GM18873 (cell line): ENCODE measurements around the gene TACC2.

Experiments
- ATAC-seq: cut with Tn5 transposase; IDR thresholded peaks from one replicate; pipeline ENCODE4 v1.9.1; 2021; ENCODE audit warnings: mild to moderate bottlenecking, moderate library complexity, moderate number of reproducible peaks; ENCODE audit not compliant: unreplicated experiment, low FRiP score

TACC2 gene

DNA sequence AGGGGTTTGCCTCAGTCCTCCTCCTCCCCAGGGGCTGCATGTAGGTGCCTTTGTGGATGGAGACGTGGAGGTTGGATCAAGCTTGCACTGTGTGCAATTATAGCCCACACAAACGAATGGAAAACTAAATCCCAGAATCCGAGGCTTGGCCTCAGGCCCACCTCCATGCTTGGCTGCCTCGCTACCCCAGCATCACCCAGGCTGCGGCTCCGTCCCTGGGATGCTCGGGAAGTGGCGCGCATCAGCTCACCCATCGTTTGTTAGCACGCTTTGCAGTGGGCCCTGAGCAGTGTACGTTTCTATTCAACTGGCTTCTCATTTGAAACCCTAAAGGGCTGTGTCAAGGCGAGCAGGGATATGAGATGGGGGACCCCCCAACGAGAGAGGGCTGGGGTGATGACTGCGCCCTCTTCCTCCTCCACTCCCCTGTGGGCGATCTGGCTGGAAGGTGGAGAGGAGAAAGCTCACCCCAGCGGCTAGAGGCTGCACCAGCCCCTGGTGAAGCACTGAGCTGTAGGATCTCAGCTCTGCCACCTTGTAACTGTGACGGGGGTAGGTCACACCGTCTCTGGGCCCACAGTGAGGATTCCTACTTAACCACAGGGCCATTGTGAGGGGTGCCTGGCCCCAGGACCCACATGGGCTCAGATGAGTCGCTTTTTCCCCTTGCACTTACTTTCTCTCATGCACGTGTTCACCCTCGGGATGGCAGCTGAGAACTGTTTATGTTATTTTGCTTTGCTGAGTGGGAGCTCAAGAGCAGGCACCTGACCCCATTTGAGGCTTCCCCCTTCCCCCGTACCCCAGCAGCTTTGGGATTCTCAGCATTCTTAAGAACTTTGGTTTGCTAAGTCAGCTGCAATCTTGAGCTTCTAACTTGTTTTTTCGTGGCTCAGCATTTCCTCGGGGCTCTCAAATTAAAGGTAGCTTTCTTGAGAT is 269.4 kb downstream of the TACC2 start:
- no peak for ATAC-seq

DNA sequence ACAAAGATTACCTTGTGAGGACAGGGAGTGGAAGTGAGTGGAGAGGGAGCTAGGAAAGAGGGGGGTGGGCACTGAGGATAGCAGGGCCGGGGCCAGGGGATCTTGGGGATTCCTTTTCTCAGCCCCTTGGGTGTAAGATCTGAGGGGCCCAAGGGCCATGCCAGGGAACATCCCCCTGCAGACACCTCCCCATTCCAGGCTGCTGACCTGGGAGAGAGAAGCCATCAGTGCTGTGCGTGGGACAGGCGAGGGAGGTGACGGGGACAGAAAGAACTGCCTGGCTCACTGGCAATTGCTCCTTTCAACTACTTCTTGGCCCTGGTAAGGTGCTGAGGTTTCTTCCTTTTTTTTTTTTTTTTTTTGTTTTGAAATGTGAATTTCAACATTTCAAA is 270.1 kb downstream of the TACC2 start:
- ATAC-seq, result no peak

DNA sequence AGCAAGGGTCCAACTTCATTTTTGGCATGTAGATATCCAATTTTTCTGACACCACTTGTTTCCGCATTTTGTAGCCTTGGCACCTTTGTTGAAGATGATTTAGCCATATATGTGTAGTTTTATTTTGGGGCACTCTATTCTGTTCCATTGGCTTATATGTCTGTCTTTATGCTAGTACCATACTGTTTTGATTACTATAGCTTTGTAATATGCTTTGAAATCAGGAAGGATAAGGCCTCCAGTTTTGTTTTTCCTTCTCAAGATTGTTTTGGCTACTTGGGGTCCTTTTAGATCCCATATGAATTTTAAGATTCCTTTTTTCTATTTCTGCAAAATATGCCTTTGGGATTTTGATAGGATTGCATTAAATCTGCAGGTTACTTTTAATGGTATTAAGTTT is 272.6 kb downstream of the TACC2 start:
- no peak for ATAC-seq

DNA sequence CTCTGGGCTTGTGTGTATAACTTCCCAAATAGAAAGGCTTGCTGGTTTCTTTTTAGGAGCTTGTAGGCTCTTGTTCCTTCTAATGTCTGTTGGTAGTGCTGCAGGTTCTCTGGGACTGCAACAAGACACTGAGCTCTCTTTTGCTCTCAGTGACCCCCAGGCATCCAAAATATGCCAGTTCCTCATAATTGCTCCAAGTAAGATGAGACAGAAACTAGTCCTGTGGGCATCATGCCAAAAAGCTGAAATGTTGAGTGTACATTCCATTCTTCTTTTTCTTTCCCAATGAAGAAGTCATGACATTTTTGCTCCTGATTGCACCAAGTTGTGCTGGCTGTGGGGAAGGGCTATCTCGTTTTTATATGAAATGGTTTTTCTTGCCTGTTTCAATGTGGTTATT is 275.0 kb downstream of the TACC2 start:
- ATAC-seq, result no peak

DNA sequence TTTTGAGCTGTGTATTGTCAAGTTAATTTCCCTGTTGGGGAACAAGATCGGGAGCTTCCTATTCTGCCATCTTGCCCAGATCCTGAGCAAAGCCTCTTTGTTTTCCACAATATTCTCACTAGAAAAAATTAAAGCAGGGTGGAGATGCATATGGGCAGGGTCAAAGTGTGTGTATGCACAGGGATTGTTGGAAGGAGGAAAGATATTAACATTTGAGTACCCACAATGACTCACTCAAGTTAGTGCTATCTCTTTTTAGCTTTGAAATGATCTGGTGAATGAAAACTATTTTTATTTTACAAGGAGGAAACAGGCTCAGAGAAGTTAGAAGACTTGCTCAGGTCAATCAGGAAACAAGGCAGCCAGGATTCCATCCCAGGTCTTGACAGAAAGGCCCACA is 275.5 kb downstream of the TACC2 start:
- ATAC-seq, result no peak

DNA sequence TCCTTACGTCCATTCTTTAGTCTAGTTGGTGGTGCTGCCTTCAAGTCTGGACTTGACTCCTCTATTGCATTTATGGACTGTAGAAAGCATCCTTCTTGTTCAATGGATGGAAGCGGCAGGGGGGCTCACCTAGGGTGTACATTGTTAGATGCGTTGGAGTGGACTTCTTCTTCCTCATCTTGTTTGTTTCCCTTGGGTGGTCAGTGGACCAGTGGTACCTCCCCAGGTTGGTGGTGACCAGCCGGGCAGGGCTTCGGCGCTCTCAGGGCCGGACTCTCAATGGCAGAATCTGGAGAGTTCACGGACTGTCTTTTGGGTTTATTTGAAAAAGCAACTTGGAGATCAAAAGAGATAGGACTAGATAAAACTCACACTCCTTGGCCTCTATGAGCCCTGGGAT is 276.0 kb downstream of the TACC2 start:
- ATAC-seq, result no peak

DNA sequence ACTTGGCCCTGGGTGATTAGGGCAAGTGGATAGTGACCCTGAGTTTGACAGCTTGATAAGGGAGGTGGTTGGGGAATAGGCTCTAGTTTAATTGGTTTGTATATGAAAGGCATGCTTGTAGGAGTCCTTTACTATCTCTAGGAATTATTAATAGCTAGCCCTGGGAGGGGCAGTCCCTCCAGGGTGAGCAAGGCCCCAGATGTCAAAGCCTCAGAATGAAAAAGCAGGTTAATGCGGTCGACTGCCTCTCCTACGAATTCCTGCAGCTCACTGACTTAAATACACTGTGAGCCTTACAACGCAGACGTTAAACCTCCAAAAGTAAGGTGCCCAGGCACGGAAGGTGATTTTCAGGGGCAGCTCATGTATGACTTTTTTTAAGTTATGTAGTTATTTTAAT is 276.9 kb downstream of the TACC2 start:
- ATAC-seq, result no peak

DNA sequence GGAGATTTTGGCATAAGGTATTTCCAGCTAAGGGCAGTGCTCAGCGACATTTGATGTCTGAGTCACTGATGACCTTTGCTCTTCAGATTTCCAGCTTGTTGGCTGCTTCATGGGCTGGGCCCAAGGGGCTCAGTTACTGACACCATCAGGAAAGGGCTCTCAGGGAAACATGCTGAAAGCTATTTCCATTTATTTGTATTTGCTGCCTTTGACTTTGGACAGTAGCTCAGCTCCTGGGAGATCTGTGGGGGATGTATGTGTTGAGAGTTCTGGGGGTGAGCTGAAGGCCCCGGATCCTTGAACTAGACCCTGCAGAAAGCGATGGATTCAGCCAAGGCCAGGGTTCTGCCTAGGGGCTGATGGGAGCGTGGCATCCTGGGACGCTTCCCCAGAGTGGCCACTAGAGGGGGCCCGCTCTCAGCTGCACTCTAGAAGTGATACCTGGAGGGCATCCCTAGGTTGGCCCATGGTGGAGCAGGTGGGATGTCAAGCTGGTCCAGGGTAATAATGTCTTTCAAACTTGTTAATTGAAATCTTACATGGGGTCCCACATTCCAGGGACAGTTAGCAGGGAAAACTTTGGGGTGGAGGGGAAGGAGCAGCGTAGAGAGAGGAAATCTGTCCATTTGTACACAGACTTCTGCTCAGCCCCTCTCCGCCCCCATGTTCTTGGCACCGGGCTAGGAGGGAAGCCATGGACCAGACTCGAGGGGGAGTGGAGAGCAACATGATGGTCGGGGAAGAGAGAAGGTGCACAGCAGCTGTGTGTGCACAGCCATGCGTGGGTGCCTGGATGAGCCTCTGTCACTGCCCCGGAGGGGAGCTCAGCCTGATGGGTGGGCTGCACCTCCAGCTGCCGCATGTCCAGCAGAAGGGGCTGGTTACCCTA is 279.1 kb downstream of the TACC2 start:
- no peak for ATAC-seq

DNA sequence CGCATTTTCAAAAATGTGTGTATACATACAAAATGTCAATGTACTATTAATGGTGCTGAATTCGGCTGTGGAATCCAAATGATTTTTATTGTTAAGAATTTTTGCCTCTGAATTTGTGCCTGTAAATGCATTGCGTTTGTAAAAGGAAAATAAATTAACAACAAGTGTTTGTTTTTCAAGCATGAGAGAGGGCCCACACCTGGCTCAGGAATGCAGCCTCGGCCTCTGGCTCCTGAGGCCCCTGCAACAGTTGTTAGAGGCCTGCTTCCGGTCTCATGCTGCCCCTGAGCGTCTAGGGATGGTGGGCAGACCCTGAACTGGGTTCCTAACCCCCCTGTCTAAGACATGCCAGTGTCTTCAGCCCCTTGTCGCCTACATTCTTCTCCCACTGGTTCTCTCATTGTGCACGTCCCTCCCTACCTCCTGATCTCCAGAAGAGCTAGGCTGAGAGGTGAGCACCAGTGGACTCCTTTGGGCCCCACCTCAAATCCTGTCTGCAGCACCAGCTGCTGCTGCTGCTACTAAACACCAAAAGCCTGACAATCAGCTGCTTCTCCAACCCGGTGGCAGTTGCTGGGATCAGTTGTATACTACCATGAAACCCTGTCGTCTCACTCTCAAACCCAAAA is 280.2 kb downstream of the TACC2 start:
- no peak for ATAC-seq

DNA sequence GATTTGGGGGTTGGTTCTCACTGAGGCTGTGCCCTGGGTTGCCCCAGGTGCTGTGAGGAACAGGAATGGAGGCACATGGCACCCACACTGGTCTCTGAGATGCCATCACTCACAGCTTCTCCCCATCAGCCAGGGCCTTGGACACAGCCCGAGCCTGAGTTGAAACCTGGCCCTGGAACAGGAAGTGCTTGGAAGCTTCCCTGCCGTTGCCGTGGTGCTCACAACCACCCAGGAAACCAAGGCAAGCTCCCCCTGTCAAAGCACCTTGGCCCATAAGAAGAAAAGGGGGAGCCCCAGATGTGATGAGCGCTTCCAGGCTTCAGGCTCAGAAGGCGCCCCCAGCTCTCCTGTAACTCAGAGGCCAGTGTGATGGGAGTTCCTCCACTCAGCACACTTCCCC is 282.1 kb downstream of the TACC2 start, which contains the start of gene BTBD16:
Gene BTBD16 (plus strand): TSS at position 221 of the 400 bp plus-strand sequence. CDS start 3,786 bp downstream, outside the sequence.
- no peak for ATAC-seq

DNA sequence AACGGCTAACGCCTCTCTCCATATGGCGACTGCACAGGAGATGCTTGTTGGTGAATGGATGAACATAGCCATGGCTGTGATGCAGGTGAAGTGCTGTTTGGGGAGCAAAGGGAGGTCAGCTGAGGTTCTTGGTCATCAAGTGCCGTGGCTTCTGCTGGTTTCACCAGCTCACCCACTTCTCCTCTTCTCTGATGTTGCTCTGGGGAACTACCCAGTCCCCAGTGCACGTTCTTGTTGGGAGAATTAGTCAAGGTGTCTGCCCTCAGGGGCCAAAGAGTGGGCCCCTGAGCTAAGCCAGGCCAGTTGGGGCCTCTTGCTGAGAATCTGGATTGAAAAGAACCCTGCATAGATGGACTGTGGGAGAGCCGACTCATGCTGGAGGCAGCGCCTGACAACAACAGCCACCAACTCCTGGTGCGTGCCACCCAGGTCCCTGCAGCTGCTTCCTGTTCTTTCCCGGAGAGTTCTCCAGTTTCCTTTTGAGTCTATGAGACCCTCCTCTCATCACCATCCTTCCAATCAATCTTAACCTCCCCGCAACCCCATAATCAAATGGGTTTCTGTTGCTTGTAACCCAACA is 285.1 kb downstream of the TACC2 start:
- ATAC-seq, result no peak

DNA sequence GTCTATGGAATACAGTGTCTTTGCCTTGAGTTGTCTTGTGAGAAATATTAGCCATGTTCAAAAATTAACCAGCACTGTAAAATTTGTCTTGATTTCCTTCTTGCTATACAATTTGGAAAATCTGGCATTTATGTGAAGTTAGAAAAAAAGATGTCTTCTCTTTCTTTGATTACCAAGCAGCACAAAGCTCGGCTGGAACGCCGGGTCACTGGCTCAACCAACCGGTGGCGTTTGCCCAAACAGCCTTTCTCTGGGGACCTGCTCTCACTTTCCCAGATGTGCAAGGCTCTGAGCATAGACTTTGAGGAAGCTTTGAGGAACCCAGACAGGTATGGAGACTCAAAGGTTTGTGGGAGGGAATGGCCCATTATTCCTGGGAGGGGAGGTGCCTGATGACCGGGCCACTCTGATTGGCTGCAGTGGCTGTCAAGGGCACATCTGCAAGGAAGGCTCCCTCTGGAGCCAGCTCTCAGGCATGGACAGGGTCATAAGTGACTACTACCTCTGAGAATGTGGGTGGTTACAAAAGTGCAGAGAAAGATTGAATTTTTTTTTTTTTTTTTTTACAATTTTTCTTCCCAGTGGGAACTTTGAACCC is 287.7 kb downstream of the TACC2 start:
- no peak for ATAC-seq

DNA sequence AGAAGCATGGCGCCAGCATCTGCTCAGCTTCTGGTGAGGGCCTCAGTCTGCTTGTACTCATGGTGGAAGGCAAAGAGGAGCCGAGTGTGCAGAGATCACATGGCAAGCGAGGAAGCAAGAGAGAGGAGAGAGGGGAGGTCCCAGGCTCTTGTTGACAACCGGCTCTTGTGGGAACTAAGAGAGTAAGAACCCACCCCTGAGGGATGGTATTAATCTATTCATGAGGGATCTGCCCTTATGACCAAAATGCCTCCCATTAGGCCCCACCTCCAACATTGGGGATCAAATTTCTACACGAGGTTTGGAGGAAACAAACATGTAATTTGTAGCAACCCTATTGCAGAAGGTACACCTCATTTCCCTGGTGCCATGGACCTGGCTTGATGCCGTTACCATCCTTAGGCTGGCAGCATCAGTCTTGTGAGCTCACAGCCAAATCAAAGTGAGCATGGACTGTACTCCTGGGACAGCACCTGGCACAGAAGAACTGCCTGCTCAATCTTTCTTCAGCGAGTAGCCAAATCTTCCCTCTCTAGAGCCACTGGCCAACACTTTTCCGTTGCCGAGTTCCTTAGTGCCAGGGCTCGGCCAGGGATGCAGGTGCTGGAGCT is 288.7 kb downstream of the TACC2 start:
- no peak for ATAC-seq

DNA sequence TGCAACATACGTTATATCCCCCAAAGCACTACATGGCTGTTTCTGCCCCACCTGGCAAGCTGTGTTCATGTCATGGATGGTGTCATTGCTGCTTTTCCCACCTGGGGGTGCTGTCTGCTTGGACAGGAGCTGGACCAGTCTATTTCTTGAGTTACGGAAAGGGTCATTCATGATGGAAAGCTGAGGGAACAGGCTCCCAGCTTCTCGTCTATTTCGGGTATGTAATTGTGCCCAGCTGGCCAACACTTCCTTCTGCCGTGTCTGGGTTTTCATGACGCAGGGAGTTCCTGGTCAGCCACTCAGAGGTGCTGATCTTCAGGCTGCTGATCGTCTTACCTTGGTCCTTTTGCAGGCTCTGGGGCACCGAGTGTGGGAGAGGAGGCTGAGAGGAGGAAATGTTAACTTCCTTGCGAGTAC is 290.8 kb downstream of the TACC2 start:
- ATAC-seq, result no peak

DNA sequence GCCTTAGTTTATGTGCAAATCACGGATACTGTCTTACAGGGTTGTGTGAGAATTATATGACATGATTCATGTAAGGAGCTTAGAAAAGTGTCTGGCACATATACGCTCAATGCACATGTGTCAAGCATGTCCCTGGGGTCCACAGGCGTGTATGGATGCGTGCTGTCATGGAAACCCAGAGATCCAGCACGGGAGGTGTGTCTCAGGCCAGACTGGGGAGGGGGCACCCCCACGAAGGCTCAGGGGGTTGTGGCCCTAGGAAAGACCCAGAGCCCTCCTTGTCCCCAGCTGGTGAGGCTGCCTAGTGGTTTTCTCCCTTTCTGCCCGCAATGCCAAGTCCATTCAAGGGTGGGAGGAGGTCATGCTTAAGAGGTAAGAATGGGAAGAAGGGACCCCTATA is 291.2 kb downstream of the TACC2 start:
- no peak for ATAC-seq

DNA sequence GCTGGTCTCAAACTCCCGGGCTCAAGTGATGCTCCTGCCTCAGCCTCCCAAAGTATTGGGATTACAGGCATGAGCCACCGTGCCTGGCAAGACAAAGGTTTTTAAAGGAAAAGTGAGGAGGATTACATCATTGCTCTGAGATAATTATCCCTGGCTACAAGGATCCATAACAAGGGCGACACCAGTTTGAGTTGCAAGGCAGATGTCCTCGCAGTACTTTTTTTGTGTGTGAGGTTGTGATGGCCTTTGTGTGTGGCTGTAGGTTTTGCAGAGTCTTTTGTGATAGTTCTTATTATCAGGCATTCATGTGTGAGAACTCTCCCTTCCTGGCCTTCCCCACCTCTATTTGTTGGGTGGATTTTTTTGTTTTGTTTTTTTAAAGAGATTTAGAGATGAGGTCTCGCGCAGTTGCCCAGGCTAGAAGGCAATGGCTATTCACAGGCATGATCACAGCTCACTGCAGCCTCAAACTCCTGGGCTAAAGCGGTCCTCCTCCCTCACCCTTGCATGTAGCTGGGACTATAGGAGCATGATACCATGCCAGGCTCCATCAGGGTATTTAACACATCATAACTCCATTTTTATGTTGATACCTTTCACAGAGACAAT is 292.2 kb downstream of the TACC2 start:
- no peak for ATAC-seq

DNA sequence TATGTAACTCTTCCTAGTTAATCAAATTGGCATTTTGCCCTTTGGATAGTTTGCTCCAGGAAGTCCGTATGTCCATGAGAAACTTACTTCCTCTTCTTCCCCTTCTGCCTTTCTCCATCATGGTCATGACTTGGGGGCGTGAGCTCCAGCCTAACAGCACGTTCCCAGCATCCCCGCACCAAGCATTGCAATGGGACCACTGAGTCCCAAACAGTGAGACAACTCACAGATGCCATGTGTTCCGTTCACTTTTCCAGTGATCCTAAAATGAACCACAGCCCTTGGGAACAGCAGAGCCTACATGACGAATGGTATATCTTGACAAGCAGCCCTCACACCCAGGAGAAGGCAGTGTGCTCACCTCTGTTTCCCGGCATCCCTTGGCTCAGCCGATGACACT is 292.8 kb downstream of the TACC2 start:
- ATAC-seq, result no peak

DNA sequence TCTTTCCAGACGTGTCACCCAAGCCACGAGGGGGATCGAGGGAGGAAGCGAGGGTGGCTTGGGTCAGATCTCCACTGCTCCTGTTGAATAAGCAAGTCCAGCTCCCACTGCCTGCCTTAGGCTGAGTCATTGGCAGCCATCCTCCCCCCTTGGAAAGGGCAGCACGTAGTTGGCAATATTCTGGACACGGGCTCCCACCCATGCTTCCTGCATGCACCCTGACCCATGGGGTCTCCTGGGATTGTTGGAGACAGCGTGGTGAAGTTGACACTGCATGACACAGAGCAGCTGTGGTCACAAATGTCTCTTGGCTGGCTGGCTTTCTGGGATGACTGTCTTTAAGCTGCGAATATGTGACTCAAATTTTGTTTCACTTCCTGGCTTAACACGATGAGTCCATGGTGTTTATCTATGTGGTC is 293.3 kb downstream of the TACC2 start:
- ATAC-seq, result no peak

DNA sequence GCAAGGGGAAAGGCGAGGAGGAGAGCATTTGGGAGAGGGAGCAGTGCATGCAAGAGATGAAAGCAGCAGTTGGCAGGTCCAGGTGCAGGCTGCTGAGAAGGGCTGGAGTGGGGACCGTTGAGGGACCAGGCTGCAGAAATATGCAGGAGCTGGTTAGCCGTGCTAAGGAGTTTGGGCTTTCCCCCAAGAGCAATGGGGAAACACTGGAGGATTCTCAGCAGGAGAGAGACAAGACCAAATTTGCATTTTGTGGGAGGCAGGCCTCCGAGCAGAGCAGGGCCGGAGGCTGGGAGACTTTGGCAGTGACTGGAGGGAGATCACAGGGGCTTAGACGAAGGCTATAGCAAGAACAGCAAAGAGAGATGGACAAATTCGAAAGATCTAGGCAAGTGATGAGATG is 293.9 kb downstream of the TACC2 start:
- ATAC-seq, result no peak
